HepG2 (cell line): Measurements from ENCODE around the gene CDH23. TPM values are rescaled to one million over a fixed set of nuclear protein-coding genes. Genes with fewer than 3 reads are reported as not detected.

Source experiments
- ARID3A ChIP-seq: IDR thresholded peaks from 2 replicates; pipeline ENCODE4 v1.6.1; 2012; ENCODE audit warnings: low read depth, low read length, improper control_type of control experiment
- CREM ChIP-seq, 2 experiments: sonication (generic) in 1 of 2; formaldehyde crosslinking in 1 of 2; IDR thresholded peaks; 2 replicates each; pipeline versions ENCODE4 v1.4.0 to v1.6.1; 2016 to 2020; ENCODE audit warnings: antibody characterized with exemption in 1 of 2, mild to moderate bottlenecking in 1 of 2, missing genetic modification reagents in 1 of 2
- ELF3 ChIP-seq: IDR thresholded peaks from 2 replicates; pipeline ENCODE4 v1.6.1; 2016; ENCODE audit warnings: missing genetic modification reagents, missing compliant biosample characterization
- GFI1 ChIP-seq: sonication (generic); formaldehyde crosslinking; IDR thresholded peaks from 2 replicates; pipeline ENCODE4 v1.5.0; 2020; ENCODE audit warnings: missing genetic modification reagents, mild to moderate bottlenecking, borderline replicate concordance
- HMG20B ChIP-seq: conservative IDR thresholded peaks from 2 replicates; pipeline ENCODE4 v1.6.1; 2016; ENCODE audit warnings: missing genetic modification reagents, missing compliant biosample characterization
- MXD1 ChIP-seq: sonication (generic); formaldehyde crosslinking; IDR thresholded peaks from 2 replicates; pipeline ENCODE4 v1.4.0; 2020; ENCODE audit warnings: mild to moderate bottlenecking, missing genetic modification reagents
- U2AF2 ChIP-seq: fragments of 200-400 bp; formaldehyde crosslinking; IDR thresholded peaks from 2 replicates; pipeline ENCODE4 v1.6.1; 2017; ENCODE audit warnings: low read depth, mild to moderate bottlenecking, low read length
- ZBED4 ChIP-seq: sonication (generic); formaldehyde crosslinking; IDR thresholded peaks from 2 replicates; pipeline ENCODE4 v1.4.0; 2020; ENCODE audit warnings: missing genetic modification reagents, borderline replicate concordance
- ZBTB34 ChIP-seq: sonication (generic); formaldehyde crosslinking; IDR thresholded peaks from 2 replicates; pipeline ENCODE4 v1.8.0; 2022; ENCODE audit warnings: mild to moderate bottlenecking, missing genetic modification reagents
- ZC3H13 ChIP-seq: sonication (generic); formaldehyde crosslinking; IDR thresholded peaks from 2 replicates; pipeline ENCODE4 v1.8.1; 2023; ENCODE audit warnings: mild to moderate bottlenecking, missing genetic modification reagents, moderate library complexity
- ZIK1 ChIP-seq: sonication (generic); formaldehyde crosslinking; IDR thresholded peaks from 2 replicates; pipeline ENCODE4 v1.5.0; 2020; ENCODE audit warnings: mild to moderate bottlenecking, low read depth, missing genetic modification reagents, borderline replicate concordance
- ZKSCAN1 ChIP-seq: fragments of 150-350 bp; IDR thresholded peaks from 2 replicates; pipeline ENCODE4 v1.6.1; 2014; ENCODE audit warnings: low read length
- ZNF160 ChIP-seq: sonication (generic); formaldehyde crosslinking; IDR thresholded peaks from 2 replicates; pipeline ENCODE4 v1.8.0; 2022; ENCODE audit warnings: mild to moderate bottlenecking, inconsistent platforms, missing genetic modification reagents
- ZNF274 ChIP-seq: sonication (generic); formaldehyde crosslinking; IDR thresholded peaks from 2 replicates; pipeline ENCODE4 v1.5.1; 2020; ENCODE audit warnings: mild to moderate bottlenecking, missing genetic modification reagents
- ZNF282 ChIP-seq: fragments of 450-650 bp; IDR thresholded peaks from 2 replicates; pipeline ENCODE4 v1.6.1; 2018; ENCODE audit not compliant: partially characterized antibody
- ZNF577 ChIP-seq: sonication (generic); formaldehyde crosslinking; IDR thresholded peaks from 2 replicates; pipeline ENCODE4 v1.4.0; 2020; ENCODE audit warnings: mild to moderate bottlenecking, low read depth, missing genetic modification reagents, borderline replicate concordance
- polyA plus RNA-seq, 8 experiments: library from polyadenylated mRNA; depleted of rRNA in 3 of 8; stranded (reverse) in 7 of 8; unstranded in 1 of 8; fragments of >200 nt; fragmentation: Illumina TruSeq in 4 of 8; extraction: Trizol in 4 of 8; gene quantifications; 2 replicates each; pipeline versions ENCODE4 v1.2.1 to v1.2.3, GENCODE V29; 2011 to 2016; ENCODE audit warnings: low read depth in 4 of 8, missing spikeins in 1 of 8, mixed read lengths in 1 of 8; ENCODE audit not compliant: insufficient read depth in 1 of 8
- total RNA-seq, 5 experiments: library from RNA; depleted of rRNA; stranded (reverse); fragments of >200 nt; fragmentation: Illumina TruSeq; extraction: Trizol; gene quantifications; 2 replicates each; pipeline ENCODE4 v1.2.3, GENCODE V29; 2016; ENCODE audit warnings: low read depth in 1 of 5

CDH23 gene
- total and polyA plus RNA-seq, 2 of the 13 experiments (the other 11 are each of a cell fraction or from before 2014, with no cell fraction given): 0.13 TPM; not detected in 1

GRCh38 chr10:71638064-71638821, 241.5 kb downstream of the CDH23 start (continued):
- TF ChIP-seq ZNF160 (CRISPR knock-in tag): peak; percentile 50; the same call in 1 of the 2 replicates
- TF ChIP-seq ZC3H13 (CRISPR knock-in tag): 0 out of 2 replicates have a peak, but pooled peaks have one; percentile 34
- TF ChIP-seq ZNF274 (CRISPR knock-in tag): peak; percentile 82
- TF ChIP-seq ELF3 (CRISPR knock-in tag): peak; percentile 91
- no peak for TF ChIP-seq ARID3A
- TF ChIP-seq ZBED4: 0 out of 2 replicates have a peak, but pooled peaks have one; percentile 26
- TF ChIP-seq ZNF282: no peak
- TF ChIP-seq CREM (IDR thresholded peaks at IDR 0.05): peak; percentile 68; the same call in 1 of the 2 replicates
- TF ChIP-seq CREM (CRISPR knock-in tag; IDR thresholded peaks at IDR 0.05): no peak
- 0 out of 2 replicates have a peak, but pooled peaks have one; percentile 21 for TF ChIP-seq GFI1 (CRISPR knock-in tag)
- TF ChIP-seq ZIK1 (CRISPR knock-in tag): peak; percentile 78; the same call in 1 of the 2 replicates
- peak; percentile 51; the same call in 1 of the 2 replicates for TF ChIP-seq ZBTB34 (CRISPR knock-in tag)
- no peak for TF ChIP-seq U2AF2
- peak; percentile 81 for TF ChIP-seq MXD1 (CRISPR knock-in tag)
- TF ChIP-seq HMG20B (CRISPR knock-in tag): peak; percentile 62
- TF ChIP-seq ZNF577 (CRISPR knock-in tag): no peak
- TF ChIP-seq ZKSCAN1: no peak
